ENCODE data around the gene SEMA3F. TPM values are rescaled to one million over a fixed set of nuclear protein-coding genes. Genes with fewer than 3 reads are reported as not detected.

SEMA3F gene
- total RNA-seq, 3 donors from 2014 or later (not counting 1 experiment from before 2014, with no cell fraction given) = 0.16 to 1.1 (median 0.78) TPM

DNA sequence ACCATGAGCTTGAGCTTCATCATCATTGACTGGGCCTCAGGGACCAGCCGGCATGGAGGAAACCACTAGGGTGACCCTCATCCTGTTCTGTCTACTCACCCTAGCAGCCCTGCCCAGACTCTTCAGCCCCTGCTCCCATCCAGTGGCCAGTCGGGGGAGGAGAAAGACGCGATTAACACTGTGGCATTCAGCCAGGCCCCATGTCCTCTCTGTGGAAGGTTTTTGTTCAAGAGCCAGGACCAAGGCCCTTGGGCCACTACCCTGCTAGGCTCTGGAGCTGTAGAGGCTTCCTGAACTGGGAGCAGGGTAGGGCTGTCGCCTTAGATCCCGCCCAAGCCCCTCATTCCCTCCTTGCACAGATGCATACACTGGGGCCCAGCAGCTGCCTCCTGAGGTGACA is 65.0 kb downstream of the SEMA3F start:
- Mint-ChIP-seq H3K27me3 (ENCODE audit: low read depth in 2 of 2) (peaks cover 5 to 9% of the 10 kb centered on the region in 2 donors), H3K9me3 (no peaks in the 10 kb centered on the region), H3K4me1 (no peaks in the 10 kb centered on the region), H3K27ac (no peak overlapping the region), H3K4me3 (no peak overlapping the region), H3K36me3 (no peaks in the 10 kb centered on the region)
- Histone ChIP-seq H3K27ac (ENCODE audit: low read length) (no peak overlapping the region), H3K36me3 (ENCODE audit: control insufficient read depth, insufficient read depth, low read length) (no peaks in the 10 kb centered on the region), H3K4me3 (ENCODE audit: low read length) (no peak overlapping the region), H3K27me3 (ENCODE audit: control insufficient read depth, insufficient read depth, low read length) (no peaks in the 10 kb centered on the region), H3K4me1 (ENCODE audit: control insufficient read depth, insufficient read depth, low read length) (peaks cover 3% of the 10 kb centered on the region), H3K9me3 (ENCODE audit: control insufficient read depth, insufficient read depth, low read length) (no peaks in the 10 kb centered on the region)
- intact Hi-C loops (cut with micrococcal nuclease) = no loop called here
- no peak for DNase-seq
- TF ChIP-seq, protein P1, sequence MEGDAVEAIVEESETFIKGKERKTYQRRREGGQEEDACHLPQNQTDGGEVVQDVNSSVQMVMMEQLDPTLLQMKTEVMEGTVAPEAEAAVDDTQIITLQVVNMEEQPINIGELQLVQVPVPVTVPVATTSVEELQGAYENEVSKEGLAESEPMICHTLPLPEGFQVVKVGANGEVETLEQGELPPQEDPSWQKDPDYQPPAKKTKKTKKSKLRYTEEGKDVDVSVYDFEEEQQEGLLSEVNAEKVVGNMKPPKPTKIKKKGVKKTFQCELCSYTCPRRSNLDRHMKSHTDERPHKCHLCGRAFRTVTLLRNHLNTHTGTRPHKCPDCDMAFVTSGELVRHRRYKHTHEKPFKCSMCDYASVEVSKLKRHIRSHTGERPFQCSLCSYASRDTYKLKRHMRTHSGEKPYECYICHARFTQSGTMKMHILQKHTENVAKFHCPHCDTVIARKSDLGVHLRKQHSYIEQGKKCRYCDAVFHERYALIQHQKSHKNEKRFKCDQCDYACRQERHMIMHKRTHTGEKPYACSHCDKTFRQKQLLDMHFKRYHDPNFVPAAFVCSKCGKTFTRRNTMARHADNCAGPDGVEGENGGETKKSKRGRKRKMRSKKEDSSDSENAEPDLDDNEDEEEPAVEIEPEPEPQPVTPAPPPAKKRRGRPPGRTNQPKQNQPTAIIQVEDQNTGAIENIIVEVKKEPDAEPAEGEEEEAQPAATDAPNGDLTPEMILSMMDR (IDR thresholded peaks at IDR 0.05) = no peak
- no peak for ATAC-seq
- WGBS (ENCODE audit: insufficient coverage) = 81% methylated on average over 6 of the region's 6 CpGs

DNA sequence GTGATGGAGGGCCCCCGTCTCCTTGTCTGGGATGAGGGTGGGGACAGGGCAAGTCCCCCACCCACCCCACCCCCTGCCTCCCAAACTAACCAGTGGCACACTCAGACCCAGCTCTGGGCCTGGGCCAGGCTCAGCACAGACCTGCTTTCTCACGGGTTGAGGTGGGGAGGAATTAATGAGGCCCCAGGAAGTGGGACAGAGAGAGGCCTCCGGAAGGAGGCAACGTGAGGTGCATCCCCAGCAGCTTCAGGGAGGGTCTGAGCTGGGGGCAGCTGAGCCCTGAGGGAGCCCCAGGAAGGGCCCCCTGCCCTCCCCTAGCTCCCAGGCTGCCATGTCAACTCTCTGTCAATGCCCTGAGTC is 65.9 kb downstream of the SEMA3F start:
- Histone ChIP-seq H3K27me3 (ENCODE audit: control insufficient read depth, insufficient read depth, low read length) (no peaks in the 10 kb centered on the region), H3K4me3 (ENCODE audit: low read length) (no peak overlapping the region), H3K27ac (ENCODE audit: low read length) (no peak overlapping the region), H3K4me1 (ENCODE audit: control insufficient read depth, insufficient read depth, low read length) (peaks cover 6% of the 10 kb centered on the region), H3K9me3 (ENCODE audit: control insufficient read depth, insufficient read depth, low read length) (no peaks in the 10 kb centered on the region), H3K36me3 (ENCODE audit: control insufficient read depth, insufficient read depth, low read length) (no peaks in the 10 kb centered on the region)
- ATAC-seq (no peak), DNase-seq (no peak)
- TF ChIP-seq, protein P1 (IDR thresholded peaks at IDR 0.05) = no peak
- Mint-ChIP-seq H3K9me3 (no peaks in the 10 kb centered on the region), H3K27ac (no peak overlapping the region), H3K27me3 (ENCODE audit: low read depth in 2 of 2) (peaks cover 5 to 9% of the 10 kb centered on the region in 2 donors), H3K4me3 (no peak overlapping the region), H3K36me3 (no peaks in the 10 kb centered on the region), H3K4me1 (peaks cover 0 to 2% of the 10 kb centered on the region in 2 donors)
- intact Hi-C loops (cut with micrococcal nuclease) = no loop called here
- WGBS (ENCODE audit: insufficient coverage) = 14% methylated on average over 3 of the region's 4 CpGs

DNA sequence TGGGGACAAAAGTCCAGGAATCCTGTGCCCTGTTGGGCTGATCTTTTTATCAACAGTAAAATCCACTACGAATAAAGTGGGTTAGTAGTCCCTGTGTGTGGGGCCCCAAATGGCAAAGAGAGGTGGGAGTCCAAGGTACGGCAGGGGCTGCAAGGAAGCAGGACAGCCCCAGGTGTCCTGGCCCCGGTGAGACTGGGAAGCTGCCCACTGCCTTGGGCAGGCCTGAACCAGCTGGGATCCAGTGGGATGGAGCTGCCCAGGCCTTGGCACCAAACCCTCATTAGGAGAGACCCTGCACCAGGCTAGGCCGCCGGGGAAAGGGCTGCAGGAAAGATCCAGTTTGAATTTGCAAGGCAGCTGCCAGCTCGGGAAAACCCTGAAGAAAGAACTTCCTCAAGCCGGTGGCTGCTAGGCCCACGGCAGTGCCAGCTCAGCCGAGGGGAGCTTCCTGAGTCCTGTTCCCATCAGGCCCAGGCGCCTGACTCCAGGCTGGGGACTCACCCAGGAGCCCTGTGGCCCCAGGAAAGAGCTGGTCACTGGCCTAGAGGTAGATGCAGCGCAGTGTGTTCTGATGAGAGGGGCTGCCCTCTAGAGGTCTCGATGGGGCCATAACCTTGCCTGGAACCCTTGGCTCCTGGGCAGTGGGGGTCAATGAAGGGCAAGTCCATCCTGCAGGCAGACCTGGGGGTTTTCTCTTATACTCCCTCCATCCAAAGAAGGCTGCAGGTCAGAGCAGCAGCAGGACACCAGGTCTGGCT is 66.5 kb downstream of the SEMA3F start:
- ATAC-seq (no peak), DNase-seq (no peak)
- Histone ChIP-seq H3K27me3 (ENCODE audit: control insufficient read depth, insufficient read depth, low read length) (no peaks in the 10 kb centered on the region), H3K36me3 (ENCODE audit: control insufficient read depth, insufficient read depth, low read length) (no peaks in the 10 kb centered on the region), H3K4me1 (ENCODE audit: control insufficient read depth, insufficient read depth, low read length) (peaks cover 12% of the 10 kb centered on the region), H3K4me3 (ENCODE audit: low read length) (no peak overlapping the region), H3K27ac (ENCODE audit: low read length) (no peak overlapping the region), H3K9me3 (ENCODE audit: control insufficient read depth, insufficient read depth, low read length) (no peaks in the 10 kb centered on the region)
- peaks cover 5 to 9% of the 10 kb centered on the region in 2 donors for H3K27me3 Mint-ChIP-seq (ENCODE audit: low read depth in 2 of 2)
- TF ChIP-seq, protein P1 (IDR thresholded peaks at IDR 0.05) = no peak
- no peak overlapping the region for H3K27ac Mint-ChIP-seq
- no peak overlapping the region for H3K4me3 Mint-ChIP-seq
- H3K9me3 Mint-ChIP-seq = no peaks in the 10 kb centered on the region
- no peaks in the 10 kb centered on the region for H3K36me3 Mint-ChIP-seq
- intact Hi-C loops (cut with micrococcal nuclease) = no loop called here
- H3K4me1 Mint-ChIP-seq = peaks cover under 1 to 5% of the 10 kb centered on the region in 2 donors
- 59% methylated on average over 12 of the region's 12 CpGs for WGBS (ENCODE audit: insufficient coverage)

DNA sequence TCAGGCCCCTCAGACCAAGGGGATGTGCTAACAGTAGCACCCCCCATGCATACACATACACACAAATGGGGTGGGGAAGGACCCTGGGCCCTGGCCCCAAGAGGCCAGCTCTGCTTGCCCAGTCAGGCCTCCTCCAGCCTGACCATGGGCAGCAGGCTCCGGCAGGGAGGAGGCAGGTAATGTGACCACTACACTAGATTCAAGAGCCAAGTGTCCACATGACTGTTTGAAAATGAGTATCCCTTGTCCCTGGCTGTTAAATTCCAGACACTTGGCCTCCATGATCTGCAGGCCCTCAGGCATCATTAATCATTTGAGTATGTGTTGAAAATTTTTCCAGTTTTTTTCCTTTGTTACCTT is 67.0 kb downstream of the SEMA3F start:
- Mint-ChIP-seq H3K4me3 (no peak overlapping the region), H3K36me3 (no peaks in the 10 kb centered on the region), H3K27me3 (ENCODE audit: low read depth in 2 of 2) (peaks cover 5 to 9% of the 10 kb centered on the region in 2 donors), H3K4me1 (peaks cover 5 to 11% of the 10 kb centered on the region in 2 donors), H3K9me3 (no peaks in the 10 kb centered on the region), H3K27ac (no peak overlapping the region)
- no peak for DNase-seq
- WGBS (ENCODE audit: insufficient coverage) = 100% methylated on average over 1 of the region's 1 CpG
- Histone ChIP-seq H3K4me3 (ENCODE audit: low read length) (no peak overlapping the region), H3K27ac (ENCODE audit: low read length) (no peak overlapping the region), H3K27me3 (ENCODE audit: control insufficient read depth, insufficient read depth, low read length) (no peaks in the 10 kb centered on the region), H3K9me3 (ENCODE audit: control insufficient read depth, insufficient read depth, low read length) (no peaks in the 10 kb centered on the region), H3K4me1 (ENCODE audit: control insufficient read depth, insufficient read depth, low read length) (peaks cover 18% of the 10 kb centered on the region), H3K36me3 (ENCODE audit: control insufficient read depth, insufficient read depth, low read length) (no peaks in the 10 kb centered on the region)
- TF ChIP-seq, protein P1 (IDR thresholded peaks at IDR 0.05) = no peak
- no peak for ATAC-seq
- intact Hi-C loops (cut with micrococcal nuclease) = no loop called here

Measured in natural killer cell (primary cell).